ENCODE data around the gene CRTAC1. TPM values are rescaled to one million over a fixed set of nuclear protein-coding genes. Genes with fewer than 3 reads are reported as not detected.
"Not testable (repeated sequence)": the region's sequence is repeated elsewhere in the genome, so short reads cannot be mapped to it uniquely, and the experiment has no call there.

The CRTAC1 gene
- total RNA-seq, 1 donor from 2014 or later: 2.0 TPM

GRCh38 chr10:97870990-97871389, 159.4 kb downstream of the CRTAC1 start:
- DNase-seq (ENCODE audit: low read depth in 2 of 2): no peak

GRCh38 chr10:97869091-97870042, 161.1 kb downstream of the CRTAC1 start:
- DNase-seq (ENCODE audit: low read depth in 2 of 2): peak; percentile 87 to 88

- no peak for DNase-seq (ENCODE audit: low read depth in 2 of 2)
Observed at GRCh38 chr10:97868134-97868685, 162.2 kb downstream of the CRTAC1 start.

- no peak for DNase-seq (ENCODE audit: low read depth in 2 of 2)
Observed at GRCh38 chr10:97867220-97867800, 163.1 kb downstream of the CRTAC1 start.

- DNase-seq (ENCODE audit: low read depth in 2 of 2): no peak
Observed at GRCh38 chr10:97866524-97867219, 163.7 kb downstream of the CRTAC1 start.

GRCh38 chr10:97865488-97865887, 164.9 kb downstream of the CRTAC1 start:
- DNase-seq (ENCODE audit: low read depth in 2 of 2): no peak

- DNase-seq (ENCODE audit: low read depth in 2 of 2): no peak
Observed at GRCh38 chr10:97863808-97864207, 166.6 kb downstream of the CRTAC1 start.

GRCh38 chr10:97861924-97862323, 168.5 kb downstream of the CRTAC1 start:
- DNase-seq (ENCODE audit: low read depth in 2 of 2): no peak

GRCh38 chr10:97861097-97861750, 169.2 kb downstream of the CRTAC1 start:
- peak in 1 of 2 donors; percentile 38 for DNase-seq (ENCODE audit: low read depth in 2 of 2)

GRCh38 chr10:97858001-97858439, 172.4 kb downstream of the CRTAC1 start:
- DNase-seq (ENCODE audit: low read depth in 2 of 2): peak in 1 of 2 donors; percentile 54

GRCh38 chr10:97854743-97855142, 175.7 kb downstream of the CRTAC1 start:
- DNase-seq (ENCODE audit: low read depth in 2 of 2): no peak

GRCh38 chr10:97852840-97853405, 177.5 kb downstream of the CRTAC1 start:
- DNase-seq (ENCODE audit: low read depth in 2 of 2): no peak

- no peak for DNase-seq (ENCODE audit: low read depth in 2 of 2)
Observed at GRCh38 chr10:97852277-97852676, 178.1 kb downstream of the CRTAC1 start.

- no peak for DNase-seq (ENCODE audit: low read depth in 2 of 2)
Observed at GRCh38 chr10:97851341-97852001, 178.9 kb downstream of the CRTAC1 start.

GRCh38 chr10:97850446-97850845, 180.0 kb downstream of the CRTAC1 start:
- no peak for DNase-seq (ENCODE audit: low read depth in 2 of 2)

- DNase-seq (ENCODE audit: low read depth in 2 of 2): peak; percentile 37 to 48
Observed at GRCh38 chr10:97849687-97850402, 180.6 kb downstream of the CRTAC1 start, which contains the start of gene GOLGA7B. GOLGA7B (plus strand) TSS chr10:97849843; CDS start chr10:97850304, 461 bp downstream.

GRCh38 chr10:97849103-97849686, 181.2 kb downstream of the CRTAC1 start:
- no peak for DNase-seq (ENCODE audit: low read depth in 2 of 2)

- no peak for DNase-seq (ENCODE audit: low read depth in 2 of 2)
Observed at GRCh38 chr10:97844678-97845077, 185.7 kb downstream of the CRTAC1 start.

GRCh38 chr10:97843972-97844371, 186.4 kb downstream of the CRTAC1 start:
- DNase-seq (ENCODE audit: low read depth in 2 of 2): not testable (repeated sequence)
